ENCODE results near the gene MEIS1. TPM values are rescaled to one million over a fixed set of nuclear protein-coding genes. Genes with fewer than 3 reads are reported as not detected.
"Not testable (repeated sequence)": the region's sequence is repeated elsewhere in the genome, so short reads cannot be mapped to it uniquely, and the experiment has no call there.

MEIS1 gene
- total and polyA plus RNA-seq, 2 of the 8 experiments (the other 6 are each of a cell fraction or from before 2014, with no cell fraction given), result 0.17 to 1.2 TPM

DNA sequence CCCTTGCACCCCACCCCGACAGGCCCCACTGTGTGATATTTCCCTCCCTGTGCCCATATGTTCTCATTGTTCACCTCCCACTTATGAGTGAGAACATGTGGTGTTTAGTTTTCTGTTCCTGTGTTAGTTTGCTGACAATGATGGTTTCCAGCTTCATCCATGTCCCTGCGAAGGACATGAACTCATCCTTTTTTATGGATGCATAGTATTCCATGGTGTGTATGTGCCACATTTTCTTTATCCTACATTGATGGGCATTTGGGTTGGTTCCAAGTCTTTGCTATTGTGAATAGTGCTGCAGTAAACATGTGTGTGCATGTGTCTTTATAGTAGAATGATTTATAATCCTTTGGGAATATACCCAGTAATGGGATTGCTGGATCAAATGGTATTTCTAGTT lies 50.3 kb downstream of the MEIS1 start:
- DNase-seq (ENCODE audit: low read depth in 1 of 2, low spot score in 2 of 2); CTCF ChIA-PET (ENCODE audit: partially characterized antibody); H2BK20ac ChIP-seq (ENCODE audit: low read length); H2AFZ ChIP-seq (ENCODE audit: low read length); H3K9ac ChIP-seq (replicated peaks in 1 of 4; ENCODE audit: extremely low read depth in 1 of 4, low read depth in 3 of 4, low read length in 3 of 4); H3K27ac ChIP-seq (ENCODE audit: low read depth, low read length); FAIRE-seq; H3K9me3 ChIP-seq (ENCODE audit: insufficient read depth in 2 of 2, low read depth in 1 of 2, low read length in 1 of 2); H3K79me2 ChIP-seq (ENCODE audit: control insufficient read depth in 1 of 2, insufficient read depth in 2 of 2, low read length in 2 of 2); H3K4me3 ChIP-seq (ENCODE audit: extremely low read depth in 1 of 4, insufficient read depth in 2 of 4, low read depth in 3 of 4, low read length in 4 of 4); H3K18ac ChIP-seq (ENCODE audit: extremely low read depth, low read length); H4K5ac ChIP-seq (ENCODE audit: insufficient read length, low read depth, low read length); H2BK12ac ChIP-seq (ENCODE audit: low read depth, low read length); H3K4ac ChIP-seq (replicated peaks; ENCODE audit: insufficient read length, low read depth, low read length); H3K36me3 ChIP-seq (ENCODE audit: control insufficient read depth in 2 of 4, insufficient read depth in 4 of 4, low read length in 3 of 4); H2BK5ac ChIP-seq (ENCODE audit: low read depth, low read length); H4K91ac ChIP-seq (replicated peaks; ENCODE audit: insufficient read length, low read length); H4K20me1 ChIP-seq (replicated peaks in 1 of 2; ENCODE audit: control insufficient read depth in 1 of 2, insufficient read depth in 2 of 2, low read length in 2 of 2); H3K23ac ChIP-seq (ENCODE audit: insufficient read length); H3K56ac ChIP-seq (replicated peaks; ENCODE audit: insufficient read length, low read depth, low read length); H2AK5ac ChIP-seq (ENCODE audit: low read depth, low read length); H3K79me1 ChIP-seq (ENCODE audit: low read depth, low read length); H3K27me3 ChIP-seq (replicated peaks in 1 of 4; ENCODE audit: control insufficient read depth in 3 of 4, extremely low read depth in 1 of 4, insufficient read depth in 3 of 4, low read length in 3 of 4); H3K14ac ChIP-seq (ENCODE audit: insufficient read length); H3K23me2 ChIP-seq (ENCODE audit: low read depth, low read length); H4K8ac ChIP-seq (ENCODE audit: extremely low read depth, insufficient read depth, low read length); H3K4me2 ChIP-seq (ENCODE audit: insufficient read depth in 1 of 2, low read depth in 2 of 2, low read length in 2 of 2); H2BK120ac ChIP-seq (replicated peaks; ENCODE audit: low read depth, low read length); H2BK15ac ChIP-seq (ENCODE audit: low read length); POLR2A ChIA-PET (ENCODE audit: partially characterized antibody): not testable (repeated sequence)
- 100% methylated on average over 2 of the region's 2 CpGs; no CpG with 5 or more reads in 1 of the 2 experiments for WGBS, 2 experiments (ENCODE audit: extremely low coverage in 1 of 2, insufficient coverage in 1 of 2, insufficient read length in 1 of 2, insufficient replicate concordance in 2 of 2, low coverage in 1 of 2, low lambda C conversion rate in 2 of 2, missing lambda C conversion rate in 1 of 2)
- H3K4me1 ChIP-seq (replicated peaks in 1 of 4; ENCODE audit: control insufficient read depth in 3 of 4, insufficient read depth in 4 of 4, low read length in 3 of 4), result peaks cover 2 to 15% (median 3%) of the 10 kb centered on the region in 4 experiments; a peak in 5 of 7 replicates

Data from H1 (cell line).